ENCODE measurements around the gene NTM. TPM values are rescaled to one million over a fixed set of nuclear protein-coding genes. Genes with fewer than 3 reads are reported as not detected.

NTM gene
- total RNA-seq, 2 donors from 2014 or later: 0.26 to 3.6 TPM

DNA sequence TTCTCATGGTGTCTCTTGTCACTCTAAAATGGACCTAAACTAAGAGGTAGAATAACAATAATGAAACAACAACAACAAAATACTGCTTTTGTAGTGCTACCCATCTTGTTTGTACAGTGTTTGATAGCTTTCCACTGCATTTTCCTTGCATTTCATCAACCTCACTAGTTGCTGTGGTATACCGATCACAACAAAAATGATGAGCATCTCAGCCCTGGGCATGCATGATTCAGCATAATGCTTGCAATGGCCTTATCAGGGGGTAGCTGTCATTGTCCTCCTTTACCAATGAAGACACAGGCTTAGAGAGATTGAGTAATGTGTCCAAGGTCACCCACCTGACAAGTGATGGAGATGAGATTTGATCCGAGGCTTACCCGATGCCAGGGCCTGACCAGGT is 682.5 kb downstream of the NTM start:
- TF ChIP-seq POLR2A (IDR thresholded peaks at IDR 0.05): no peak
- TF ChIP-seq, protein P1, sequence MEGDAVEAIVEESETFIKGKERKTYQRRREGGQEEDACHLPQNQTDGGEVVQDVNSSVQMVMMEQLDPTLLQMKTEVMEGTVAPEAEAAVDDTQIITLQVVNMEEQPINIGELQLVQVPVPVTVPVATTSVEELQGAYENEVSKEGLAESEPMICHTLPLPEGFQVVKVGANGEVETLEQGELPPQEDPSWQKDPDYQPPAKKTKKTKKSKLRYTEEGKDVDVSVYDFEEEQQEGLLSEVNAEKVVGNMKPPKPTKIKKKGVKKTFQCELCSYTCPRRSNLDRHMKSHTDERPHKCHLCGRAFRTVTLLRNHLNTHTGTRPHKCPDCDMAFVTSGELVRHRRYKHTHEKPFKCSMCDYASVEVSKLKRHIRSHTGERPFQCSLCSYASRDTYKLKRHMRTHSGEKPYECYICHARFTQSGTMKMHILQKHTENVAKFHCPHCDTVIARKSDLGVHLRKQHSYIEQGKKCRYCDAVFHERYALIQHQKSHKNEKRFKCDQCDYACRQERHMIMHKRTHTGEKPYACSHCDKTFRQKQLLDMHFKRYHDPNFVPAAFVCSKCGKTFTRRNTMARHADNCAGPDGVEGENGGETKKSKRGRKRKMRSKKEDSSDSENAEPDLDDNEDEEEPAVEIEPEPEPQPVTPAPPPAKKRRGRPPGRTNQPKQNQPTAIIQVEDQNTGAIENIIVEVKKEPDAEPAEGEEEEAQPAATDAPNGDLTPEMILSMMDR (IDR thresholded peaks at IDR 0.05): no peak
- Histone ChIP-seq H3K4me3 (no peak overlapping the region), H3K36me3 (replicated peaks in 1 of 2; ENCODE audit: insufficient read depth in 1 of 2, low read depth in 2 of 2) (no peaks in the 10 kb centered on the region), H3K9me3 (no peaks in the 10 kb centered on the region), H3K27ac (no peak overlapping the region), H3K4me1 (no peaks in the 10 kb centered on the region), H3K27me3 (no peaks in the 10 kb centered on the region)
- DNase-seq: no peak
- no peak for ATAC-seq
- WGBS, 2 donors: 68 to 84% methylated on average over 3 of the region's 3 CpGs
- intact Hi-C loops (cut with DNase I): no loop called here

DNA sequence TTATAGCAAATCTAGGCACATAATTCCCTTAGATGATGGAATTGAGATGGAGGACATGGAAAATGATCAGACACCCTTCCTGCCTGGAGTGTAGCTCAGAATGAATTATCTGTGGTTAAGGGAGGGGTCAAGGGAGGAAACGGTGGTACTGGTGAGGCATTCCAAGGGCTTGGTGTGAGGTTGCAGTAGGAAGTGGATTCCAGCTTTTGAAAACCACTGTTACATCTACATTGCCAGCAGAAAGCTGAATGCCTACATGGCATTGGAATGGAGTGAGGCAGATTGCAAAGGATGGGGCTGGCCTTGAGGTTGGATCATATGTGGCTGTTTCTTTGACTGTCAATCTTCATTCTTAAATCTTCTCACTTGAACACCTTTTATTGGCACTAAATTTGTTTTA is 684.4 kb downstream of the NTM start:
- H3K27ac ChIP-seq: no peak overlapping the region
- DNase-seq (no peak), ATAC-seq (no peak)
- no peaks in the 10 kb centered on the region for H3K9me3 ChIP-seq
- H3K4me3 ChIP-seq: no peak overlapping the region
- no peak for TF ChIP-seq POLR2A (IDR thresholded peaks at IDR 0.05)
- TF ChIP-seq, protein P1 (IDR thresholded peaks at IDR 0.05): no peak
- no peaks in the 10 kb centered on the region for H3K4me1 ChIP-seq
- no peaks in the 10 kb centered on the region for H3K36me3 ChIP-seq (replicated peaks in 1 of 2; ENCODE audit: insufficient read depth in 1 of 2, low read depth in 2 of 2)
- WGBS, 2 donors: 0 to 11% methylated on average over 1 of the region's 1 CpG
- no peaks in the 10 kb centered on the region for H3K27me3 ChIP-seq
- intact Hi-C loops (cut with DNase I): no loop called here

DNA sequence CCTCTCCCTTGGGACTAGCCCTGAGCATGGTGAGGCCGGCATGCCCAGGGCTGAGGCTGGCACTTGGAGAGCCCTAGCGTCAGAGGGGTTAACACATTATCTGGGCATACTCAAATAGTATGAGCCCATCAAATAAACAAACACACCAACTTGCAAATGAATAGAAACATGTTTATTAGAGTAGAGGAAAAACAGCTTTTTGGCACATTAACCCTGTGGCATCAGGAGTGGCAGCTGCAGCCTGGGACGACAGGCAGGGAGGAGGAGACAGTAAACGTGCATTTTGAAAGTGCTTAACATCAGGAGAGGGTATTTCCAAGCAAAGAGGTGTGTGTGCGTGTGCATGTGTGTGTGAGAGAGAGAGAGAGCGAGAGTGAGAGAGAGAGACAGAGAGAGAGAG is 684.9 kb downstream of the NTM start:
- DNase-seq (no peak), ATAC-seq (no peak)
- Histone ChIP-seq H3K36me3 (replicated peaks in 1 of 2; ENCODE audit: insufficient read depth in 1 of 2, low read depth in 2 of 2) (no peaks in the 10 kb centered on the region), H3K9me3 (no peaks in the 10 kb centered on the region), H3K27ac (no peak overlapping the region), H3K4me1 (no peaks in the 10 kb centered on the region), H3K4me3 (no peak overlapping the region), H3K27me3 (no peaks in the 10 kb centered on the region)
- 57 to 60% methylated on average over 6 of the region's 6 CpGs for WGBS, 2 donors
- intact Hi-C loops (cut with DNase I): no loop called here
- TF ChIP-seq, protein P1 (IDR thresholded peaks at IDR 0.05): no peak
- no peak for TF ChIP-seq POLR2A (IDR thresholded peaks at IDR 0.05)

DNA sequence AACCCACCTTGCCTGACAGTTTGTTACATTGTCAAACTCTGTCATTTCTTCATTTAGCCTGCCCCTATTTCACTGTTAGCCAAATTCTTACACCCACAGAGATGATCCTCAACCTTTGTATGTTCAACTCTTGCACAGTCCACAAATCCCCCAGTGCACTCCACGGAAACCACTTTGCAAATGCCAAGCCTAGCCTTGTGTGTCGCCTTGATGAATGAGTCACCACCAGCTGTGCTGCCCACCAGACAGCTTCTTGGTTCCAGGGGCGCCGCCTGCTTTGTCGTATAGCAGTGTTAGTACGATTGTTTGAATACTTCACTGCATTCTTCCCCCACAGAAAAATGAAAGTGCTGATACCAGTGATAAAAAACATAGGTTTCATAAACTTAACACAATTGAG is 686.3 kb downstream of the NTM start:
- H3K4me1 ChIP-seq: no peaks in the 10 kb centered on the region
- no peaks in the 10 kb centered on the region for H3K9me3 ChIP-seq
- TF ChIP-seq POLR2A (IDR thresholded peaks at IDR 0.05): no peak
- TF ChIP-seq, protein P1 (IDR thresholded peaks at IDR 0.05): no peak
- H3K27me3 ChIP-seq: no peaks in the 10 kb centered on the region
- WGBS, 2 donors: 19 to 28% methylated on average over 6 of the region's 6 CpGs
- no peak overlapping the region for H3K4me3 ChIP-seq
- no peaks in the 10 kb centered on the region for H3K36me3 ChIP-seq (replicated peaks in 1 of 2; ENCODE audit: insufficient read depth in 1 of 2, low read depth in 2 of 2)
- intact Hi-C loops (cut with DNase I): no loop called here
- DNase-seq (no peak), ATAC-seq (no peak)
- H3K27ac ChIP-seq: no peak overlapping the region

DNA sequence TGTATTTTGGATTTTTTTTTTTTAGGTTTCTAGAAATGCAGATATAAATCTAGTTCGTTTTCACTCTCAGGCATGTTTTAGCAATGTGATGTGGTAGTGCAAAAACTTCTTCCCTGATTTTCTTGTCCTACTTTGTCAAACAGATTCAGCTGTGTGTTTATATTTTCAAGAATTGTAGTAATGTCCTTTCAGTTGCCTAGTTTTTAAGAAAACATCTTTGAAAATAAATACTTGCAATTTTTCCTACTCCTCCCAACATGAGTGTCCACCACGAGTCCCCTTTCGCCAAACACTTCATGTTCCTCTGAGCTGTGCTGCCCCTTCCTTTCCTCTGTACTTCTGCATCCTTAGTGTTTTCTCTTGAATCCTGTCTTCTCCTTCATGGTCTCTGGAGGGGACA is 686.9 kb downstream of the NTM start:
- Histone ChIP-seq H3K4me1 (no peaks in the 10 kb centered on the region), H3K36me3 (replicated peaks in 1 of 2; ENCODE audit: insufficient read depth in 1 of 2, low read depth in 2 of 2) (no peaks in the 10 kb centered on the region), H3K27ac (no peak overlapping the region), H3K4me3 (no peak overlapping the region), H3K9me3 (no peaks in the 10 kb centered on the region), H3K27me3 (no peaks in the 10 kb centered on the region)
- ATAC-seq (no peak), DNase-seq (no peak)
- intact Hi-C loops (cut with DNase I): no loop called here
- WGBS, 2 donors: 39% methylated on average over 3 of the region's 3 CpGs
- TF ChIP-seq POLR2A (IDR thresholded peaks at IDR 0.05): no peak
- TF ChIP-seq, protein P1 (IDR thresholded peaks at IDR 0.05): no peak
